Prostate gland (tissue), 2 donors: ENCODE data around the gene CHID1.

ENCODE experiments used
- CTCF ChIP-seq, 4 experiments: fragments of 200-600 bp in 2 of 4; fragments of 450-650 bp in 2 of 4; sonication (generic) in 2 of 4; IDR thresholded peaks; 1 replicate in 3 of 4; 2 replicates in 1 of 4; pipeline ENCODE4 v1.5.1; 2016 to 2019; ENCODE audit warnings: antibody characterized with exemption in 4 of 4, mild to moderate bottlenecking in 2 of 4, moderate library complexity in 2 of 4
- POLR2A ChIP-seq: fragments of 450-650 bp; IDR thresholded peaks from one replicate; pipeline ENCODE4 v1.6.1; 2016; ENCODE audit warnings: antibody characterized with exemption, mild to moderate bottlenecking
- POLR2AphosphoS5 ChIP-seq: sonication (generic); formaldehyde crosslinking; IDR thresholded peaks from one replicate; pipeline ENCODE4 v1.6.1; 2017; ENCODE audit warnings: antibody characterized with exemption

GRCh38 chr11:921921-922678 is 11.5 kb upstream of the CHID1 start:
- no peak for TF ChIP-seq CTCF (IDR thresholded peaks at IDR 0.05)
- no peak for TF ChIP-seq POLR2AphosphoS5
- no peak for TF ChIP-seq POLR2A
